Neural progenitor cell (in vitro differentiated cells): ENCODE data around the gene SMYD3.

Experiments
- CTCF ChIP-seq: fragments of 200-600 bp; sonication (generic); IDR thresholded peaks from 2 replicates; pipeline ENCODE4 v1.5.1; 2017; ENCODE audit warnings: antibody characterized with exemption, mild to moderate bottlenecking
- EZH2phosphoT487 ChIP-seq: fragments of 200-600 bp; sonication (generic); IDR thresholded peaks from 2 replicates; pipeline ENCODE4 v1.6.1; 2017; ENCODE audit warnings: antibody characterized with exemption

- TF ChIP-seq CTCF (no peak), EZH2phosphoT487 (no peak)
These were observed 3.3 kb upstream of the SMYD3 start for GRCh38 chr1:246510147-246511030.
